H9 (cell line): ENCODE data around the gene ZNRF4. TPM values are rescaled to one million over a fixed set of nuclear protein-coding genes. Genes with fewer than 3 reads are reported as not detected.
A peak's percentile ranks its signal among the peaks of the same experiment; 100 is the strongest.

Experiments used
- DNase-seq: peaks from one replicate; pipeline ENCODE4 v3.0.0-alpha.2; 2017
- H2AFZ ChIP-seq: one replicate; pipeline ENCODE4 v1.6.1; 2013; ENCODE audit warnings: mild to moderate bottlenecking, low read length, control low read depth, moderate library complexity
- H2AK5ac ChIP-seq: 2 replicates; pipeline ENCODE4 v1.6.1; 2013; ENCODE audit warnings: low read length, control low read depth, mixed read lengths; ENCODE audit not compliant: insufficient read length
- H2BK120ac ChIP-seq: one replicate; pipeline ENCODE4 v1.6.1; 2013; ENCODE audit warnings: low read depth, mild to moderate bottlenecking, low read length, control low read depth, inconsistent platforms; ENCODE audit not compliant: poor library complexity, severe bottlenecking
- H2BK12ac ChIP-seq: 2 replicates; pipeline ENCODE4 v1.6.1; 2013; ENCODE audit warnings: low read length, control low read depth, mixed read lengths, low read depth; ENCODE audit not compliant: insufficient read length
- H2BK15ac ChIP-seq: 2 replicates; pipeline ENCODE4 v1.6.1; 2013; ENCODE audit warnings: low read depth, low read length, control low read depth
- H2BK20ac ChIP-seq: one replicate; pipeline ENCODE4 v1.6.1; 2013; ENCODE audit warnings: low read depth, mild to moderate bottlenecking, low read length, control low read depth, inconsistent platforms; ENCODE audit not compliant: poor library complexity, severe bottlenecking
- H2BK5ac ChIP-seq: 2 replicates; pipeline ENCODE4 v1.6.1; 2013; ENCODE audit warnings: low read length, control low read depth, mixed read lengths; ENCODE audit not compliant: insufficient read length
- H3K14ac ChIP-seq: 2 replicates; pipeline ENCODE4 v1.6.1; 2013; ENCODE audit warnings: low read length, control low read depth; ENCODE audit not compliant: insufficient read depth
- H3K18ac ChIP-seq: 2 replicates; pipeline ENCODE4 v1.6.1; 2013; ENCODE audit warnings: low read depth, mild to moderate bottlenecking, mixed read lengths, low read length, control low read depth; ENCODE audit not compliant: insufficient read length
- H3K23ac ChIP-seq: 2 replicates; pipeline ENCODE4 v1.6.1; 2013; ENCODE audit warnings: low read length, control low read depth, mixed read lengths, low read depth; ENCODE audit not compliant: insufficient read length
- H3K23me2 ChIP-seq: 2 replicates; pipeline ENCODE4 v1.6.1; 2013; ENCODE audit warnings: low read depth, mild to moderate bottlenecking, mixed read lengths, low read length, control low read depth; ENCODE audit not compliant: insufficient read length, poor library complexity, severe bottlenecking
- H3K27ac ChIP-seq: 2 replicates; pipeline ENCODE4 v1.5.1; 2013; ENCODE audit warnings: low read length, control low read depth, mixed read lengths, low read depth; ENCODE audit not compliant: insufficient read length
- H3K27me3 ChIP-seq: 2 replicates; pipeline ENCODE4 v1.6.1; 2013; ENCODE audit warnings: low read length, control low read depth, inconsistent platforms; ENCODE audit not compliant: insufficient read depth
- H3K4ac ChIP-seq: 2 replicates; pipeline ENCODE4 v1.6.1; 2013; ENCODE audit warnings: low read depth, mild to moderate bottlenecking, control low read depth, inconsistent platforms, low read length, moderate library complexity
- H3K4me1 ChIP-seq: 2 replicates; pipeline ENCODE4 v1.6.1; 2013; ENCODE audit warnings: low read length, control low read depth, inconsistent platforms; ENCODE audit not compliant: insufficient read depth
- H3K4me2 ChIP-seq: 2 replicates; pipeline ENCODE4 v1.6.1; 2013; ENCODE audit warnings: low read length, control low read depth, mixed read lengths; ENCODE audit not compliant: insufficient read length, insufficient read depth
- H3K56ac ChIP-seq: 2 replicates; pipeline ENCODE4 v1.6.1; 2013; ENCODE audit warnings: low read depth, mild to moderate bottlenecking, mixed read lengths, low read length, control low read depth; ENCODE audit not compliant: insufficient read length
- H3K79me1 ChIP-seq: 2 replicates; pipeline ENCODE4 v1.6.1; 2013; ENCODE audit warnings: low read depth, mild to moderate bottlenecking, moderate library complexity, low read length, control low read depth, inconsistent platforms; ENCODE audit not compliant: insufficient read depth, poor library complexity, severe bottlenecking
- H3K79me2 ChIP-seq: 2 replicates; pipeline ENCODE4 v1.6.1; 2013; ENCODE audit warnings: low read length, control low read depth, inconsistent platforms; ENCODE audit not compliant: insufficient read depth
- H3K9ac ChIP-seq: 2 replicates; pipeline ENCODE4 v1.6.1; 2013; ENCODE audit warnings: low read length, control low read depth, mixed read lengths; ENCODE audit not compliant: insufficient read length; ENCODE audit errors: extremely low read depth
- H3K9me3 ChIP-seq: one replicate; pipeline ENCODE4 v1.6.1; 2013; ENCODE audit warnings: low read depth, low read length, inconsistent platforms; ENCODE audit not compliant: control insufficient read depth
- H3T11ph ChIP-seq: one replicate; pipeline ENCODE4 v1.6.1; 2013; ENCODE audit warnings: mild to moderate bottlenecking, low read length, control low read depth, inconsistent platforms
- H4K20me1 ChIP-seq: one replicate; pipeline ENCODE4 v1.6.1; 2013; ENCODE audit not compliant: control insufficient read depth, insufficient read length, insufficient read depth
- H4K5ac ChIP-seq: 2 replicates; pipeline ENCODE4 v1.6.1; 2013; ENCODE audit warnings: low read depth, mild to moderate bottlenecking, mixed read lengths, low read length, control low read depth; ENCODE audit not compliant: insufficient read length
- H4K8ac ChIP-seq: replicated peaks from 2 replicates; pipeline ENCODE4 v1.6.1; 2013; ENCODE audit warnings: low read length, control low read depth, mixed read lengths, low read depth; ENCODE audit not compliant: insufficient read length
- H4K91ac ChIP-seq: 2 replicates; pipeline ENCODE4 v1.6.1; 2013; ENCODE audit warnings: low read depth, mild to moderate bottlenecking, moderate library complexity, mixed read lengths, low read length, control low read depth; ENCODE audit not compliant: insufficient read length
- H3K27ac Mint-ChIP-seq, 3 experiments: 2 replicates in 2 of 3; 3 replicates in 1 of 3; pipeline ENCODE4 v1.8.0; 2020 to 2021; ENCODE audit warnings: mixed read lengths in 3 of 3, mild to moderate bottlenecking in 1 of 3, moderate library complexity in 1 of 3
- H3K27me3 Mint-ChIP-seq: 2 replicates; pipeline ENCODE4 v1.8.0; 2021; ENCODE audit warnings: low read depth, mild to moderate bottlenecking, moderate library complexity, mixed read lengths
- H3K36me3 Mint-ChIP-seq, 3 experiments: 2 replicates in 2 of 3; 3 replicates in 1 of 3; pipeline ENCODE4 v1.8.0; 2020 to 2021; ENCODE audit warnings: low read depth in 3 of 3, mixed read lengths in 3 of 3; ENCODE audit not compliant: insufficient read depth in 1 of 3
- H3K4me1 Mint-ChIP-seq, 2 experiments: 2 replicates each; pipeline ENCODE4 v1.8.0; 2020; ENCODE audit warnings: mixed read lengths in 2 of 2
- H3K4me3 Mint-ChIP-seq, 2 experiments: 2 replicates in 1 of 2; 3 replicates in 1 of 2; pipeline ENCODE4 v1.8.0; 2020 to 2021; ENCODE audit warnings: mild to moderate bottlenecking in 2 of 2, mixed read lengths in 2 of 2, moderate library complexity in 1 of 2
- H3K9me3 Mint-ChIP-seq, 2 experiments: 2 replicates in 1 of 2; 3 replicates in 1 of 2; pipeline ENCODE4 v1.8.0; 2020; ENCODE audit warnings: mild to moderate bottlenecking in 2 of 2, mixed read lengths in 2 of 2, moderate library complexity in 1 of 2
- CTCF ChIP-seq: fragments of 200-600 bp; sonication (generic); conservative IDR thresholded peaks from 3 replicates; pipeline ENCODE4 v1.8.0; 2021; ENCODE audit warnings: antibody characterized with exemption, mild to moderate bottlenecking
- WGBS: extraction: QIAGEN DNeasy Blood & Tissue Kit; methylation state at CpG from one replicate; pipeline ENCODE4 v1.1.7; 2013; ENCODE audit warnings: missing lambda C conversion rate, low lambda C conversion rate, mixed read lengths; ENCODE audit not compliant: insufficient read length; ENCODE audit errors: extremely low coverage; 5-methylcytosine and 5-hydroxymethylcytosine counted together
- total RNA-seq: library from RNA; stranded (reverse); gene quantifications from 2 replicates; pipeline ENCODE4 v1.2.1, GENCODE V29; 2021

Gene ZNRF4
- total RNA-seq, 1 experiment from 2014 or later, result not detected

- H3K23me2 ChIP-seq, result no peaks in the 10 kb centered on the region
- H3K27me3 ChIP-seq, result no peaks in the 10 kb centered on the region
- H3K9me3 Mint-ChIP-seq, result peaks cover 0 to 3% of the 10 kb centered on the region in 2 experiments
- H3K4me1 ChIP-seq, result no peaks in the 10 kb centered on the region; the same call in 1 of the 2 replicates
- peak overlapping the region in 1 of 3 experiments; percentile 38; a peak in 1 of 7 replicates for H3K27ac Mint-ChIP-seq
- H4K5ac ChIP-seq, result no peak overlapping the region
- H3K36me3 Mint-ChIP-seq, result no peaks in the 10 kb centered on the region
- no peaks in the 10 kb centered on the region for H4K20me1 ChIP-seq
- no peaks in the 10 kb centered on the region for H3K79me1 ChIP-seq
- H3K23ac ChIP-seq, result no peak overlapping the region
- no peak overlapping the region for H3K14ac ChIP-seq
- H2BK20ac ChIP-seq, result no peak overlapping the region
- no peak overlapping the region for H3K18ac ChIP-seq
- H4K91ac ChIP-seq, result no peak overlapping the region
- no peak overlapping the region for H3K4me2 ChIP-seq
- no CpG with 5 or more reads among the region's 12 CpGs for WGBS
- no peak overlapping the region for H3K4me3 Mint-ChIP-seq
- no peak overlapping the region for H3K27ac ChIP-seq
- no peak overlapping the region for H4K8ac ChIP-seq
- H2BK15ac ChIP-seq, result no peak overlapping the region
- TF ChIP-seq CTCF, result no peak
- no peak overlapping the region for H2BK120ac ChIP-seq
- peaks cover 9 to 10% of the 10 kb centered on the region in 2 experiments for H3K4me1 Mint-ChIP-seq
- H3T11ph ChIP-seq, result no peak overlapping the region
- no peak for DNase-seq
- no peak overlapping the region for H3K56ac ChIP-seq
- no peak overlapping the region for H2BK5ac ChIP-seq
- peaks cover 58% of the 10 kb centered on the region for H3K27me3 Mint-ChIP-seq
- H2AK5ac ChIP-seq, result no peak overlapping the region
- H3K9ac ChIP-seq, result no peak overlapping the region
- no peaks in the 10 kb centered on the region for H3K9me3 ChIP-seq
- H2AFZ ChIP-seq, result no peak overlapping the region
- H3K4ac ChIP-seq, result no peak overlapping the region
- H2BK12ac ChIP-seq, result no peak overlapping the region
- no peaks in the 10 kb centered on the region for H3K79me2 ChIP-seq
These were observed 30.8 kb upstream of the ZNRF4 start for GRCh38 chr19:5424192-5424973.
